Effector memory CD8-positive, alpha-beta T cell (primary cell): ENCODE results near the gene MT1B.
"Not testable (repeated sequence)": the region's sequence is repeated elsewhere in the genome, so short reads cannot be mapped to it uniquely, and the experiment has no call there.

Source experiments
- ATAC-seq: fragments of 150-1000 bp; cut with Tn5 transposase; replicated peaks from 2 replicates; pipeline ENCODE4 v1.10.0; 2021; ENCODE audit warnings: mild to moderate bottlenecking, moderate library complexity
- DNase-seq, 3 experiments: peaks; one replicate each; pipeline ENCODE4 v3.0.0; 2021
- H3K27ac Mint-ChIP-seq, 2 donors: one replicate each; pipeline ENCODE4 v1.8.0; 2022; ENCODE audit warnings: mild to moderate bottlenecking in 2 of 2, mixed read lengths in 2 of 2, moderate library complexity in 2 of 2
- H3K27me3 Mint-ChIP-seq, 2 donors: one replicate each; pipeline ENCODE4 v1.8.0; 2022; ENCODE audit warnings: mixed read lengths in 2 of 2
- H3K36me3 Mint-ChIP-seq: one replicate; pipeline ENCODE4 v1.8.0; 2022; ENCODE audit warnings: mild to moderate bottlenecking, moderate library complexity, mixed read lengths; ENCODE audit not compliant: insufficient read depth
- H3K4me1 Mint-ChIP-seq, 2 donors: one replicate each; pipeline ENCODE4 v1.8.0; 2022; ENCODE audit warnings: low read depth in 2 of 2, mixed read lengths in 2 of 2
- H3K4me3 Mint-ChIP-seq, 2 donors: one replicate each; pipeline ENCODE4 v1.8.0; 2022; ENCODE audit warnings: mild to moderate bottlenecking in 2 of 2, mixed read lengths in 2 of 2, moderate library complexity in 2 of 2
- H3K9me3 Mint-ChIP-seq, 2 donors: one replicate each; pipeline ENCODE4 v1.8.0; 2022; ENCODE audit warnings: mixed read lengths in 2 of 2

Gene MT1B

GRCh38 chr16:56669840-56670619 lies 18.3 kb downstream of the MT1B start:
- H3K27me3 Mint-ChIP-seq: peaks cover 46 to 95% of the 10 kb centered on the region in 2 donors
- peaks cover 10 to 13% of the 10 kb centered on the region in 2 donors for H3K4me1 Mint-ChIP-seq
- H3K36me3 Mint-ChIP-seq: no peaks in the 10 kb centered on the region
- no peaks in the 10 kb centered on the region for H3K9me3 Mint-ChIP-seq
- no peak overlapping the region for H3K27ac Mint-ChIP-seq
- ATAC-seq (no peak), DNase-seq (no peak)
- peak overlapping the region; percentile 21 to 45 for H3K4me3 Mint-ChIP-seq

DNA sequence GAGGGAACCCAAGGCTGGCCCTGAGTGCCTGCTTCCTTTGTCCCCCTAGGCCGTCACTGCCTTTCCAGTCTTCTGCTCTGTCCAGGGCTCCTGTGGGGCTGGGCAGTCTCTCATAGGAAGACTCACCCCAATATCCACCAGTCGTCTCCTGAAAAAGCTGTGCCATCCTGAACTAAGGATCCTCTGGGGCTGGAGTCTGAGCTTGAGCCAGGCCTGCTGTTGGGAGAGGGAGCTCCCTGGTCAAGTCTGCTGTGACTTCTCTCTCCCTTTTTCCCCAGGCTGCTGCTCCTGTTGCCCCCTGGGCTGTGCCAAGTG lies 18.9 kb downstream of the MT1B start:
- DNase-seq (no peak), ATAC-seq (no peak)
- Mint-ChIP-seq H3K27ac (no peak overlapping the region), H3K4me3 (no peak overlapping the region), H3K36me3 (no peaks in the 10 kb centered on the region), H3K4me1 (peaks cover 14 to 18% of the 10 kb centered on the region in 2 donors), H3K9me3 (no peaks in the 10 kb centered on the region), H3K27me3 (peaks cover 52 to 95% of the 10 kb centered on the region in 2 donors)

DNA sequence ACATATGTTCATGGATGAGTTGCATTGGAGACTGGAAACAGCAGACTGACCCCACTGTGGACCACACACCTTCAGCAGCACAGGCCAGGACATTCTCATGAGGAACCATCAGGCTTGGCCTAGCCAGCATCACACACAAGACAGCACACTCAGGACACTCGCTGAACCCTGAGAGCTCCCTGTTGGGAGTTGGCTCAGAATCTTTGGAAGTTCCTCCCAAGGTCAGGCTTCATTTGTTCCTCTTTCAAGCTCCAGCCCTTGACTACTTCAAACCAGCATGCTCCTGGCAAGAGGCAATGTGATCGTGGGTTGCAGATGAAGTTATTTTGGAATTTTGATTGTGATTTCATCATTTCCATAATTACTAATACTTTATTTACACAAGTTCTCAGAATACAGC lies 20.0 kb downstream of the MT1B start:
- not testable (repeated sequence) for H3K36me3 Mint-ChIP-seq, H3K9me3 Mint-ChIP-seq
- H3K4me1 Mint-ChIP-seq: peaks cover 19 to 22% of the 10 kb centered on the region in 2 donors

GRCh38 chr16:56672171-56672570 lies 20.5 kb downstream of the MT1B start:
- not testable (repeated sequence) for H3K9me3 Mint-ChIP-seq, ATAC-seq, H3K27ac Mint-ChIP-seq, DNase-seq, H3K4me3 Mint-ChIP-seq, H3K36me3 Mint-ChIP-seq
- Mint-ChIP-seq H3K4me1 (peaks cover 19 to 22% of the 10 kb centered on the region in 2 donors), H3K27me3 (peaks cover 50 to 96% of the 10 kb centered on the region in 2 donors)

More for the DNA sequence above, 20.0 kb downstream of the MT1B start:
- H3K27ac Mint-ChIP-seq, H3K4me3 Mint-ChIP-seq, ATAC-seq, DNase-seq: not testable (repeated sequence)
- peaks cover 50 to 98% of the 10 kb centered on the region in 2 donors for H3K27me3 Mint-ChIP-seq

DNA sequence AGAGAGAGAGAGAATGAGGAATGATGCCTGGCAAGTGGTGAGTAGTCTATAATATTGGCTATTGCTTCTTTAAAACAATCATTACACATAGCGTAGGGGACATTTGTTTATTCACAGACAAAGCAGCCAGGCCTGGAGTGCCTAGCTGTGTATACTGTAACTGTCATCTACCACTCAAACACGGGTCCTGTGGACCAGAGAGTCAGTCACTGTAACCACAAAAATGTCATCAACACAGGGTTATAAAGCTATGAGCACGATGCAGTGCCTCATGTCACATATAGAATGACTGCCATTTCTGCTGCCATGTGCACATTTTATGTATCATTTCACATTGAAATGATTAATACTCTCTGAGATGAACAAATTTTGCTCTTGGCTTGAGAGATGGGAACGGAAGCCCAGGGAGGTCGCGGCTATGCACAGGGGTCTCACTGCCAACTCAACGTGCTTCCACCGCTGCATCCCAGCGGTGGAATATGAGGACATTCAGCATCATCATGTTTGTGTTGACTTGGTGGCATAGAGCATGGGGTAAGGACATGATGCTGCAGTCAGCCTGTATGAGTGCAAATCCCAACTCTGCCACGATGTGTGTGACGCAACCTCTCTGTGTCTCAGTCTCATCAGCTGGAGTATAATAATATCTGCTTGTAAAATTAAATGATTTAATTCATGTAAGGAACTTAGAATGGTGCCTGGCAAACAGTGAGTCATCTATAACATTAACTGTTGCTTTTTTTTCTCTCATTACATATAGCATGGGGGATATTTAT lies 21.3 kb downstream of the MT1B start:
- H3K27me3 Mint-ChIP-seq: peaks cover 42 to 88% of the 10 kb centered on the region in 2 donors
- H3K9me3 Mint-ChIP-seq: no peaks in the 10 kb centered on the region
- H3K36me3 Mint-ChIP-seq: no peaks in the 10 kb centered on the region
- H3K27ac Mint-ChIP-seq: no peak overlapping the region
- DNase-seq (no peak), ATAC-seq (no peak)
- peaks cover 19 to 22% of the 10 kb centered on the region in 2 donors for H3K4me1 Mint-ChIP-seq
- H3K4me3 Mint-ChIP-seq: no peak overlapping the region

DNA sequence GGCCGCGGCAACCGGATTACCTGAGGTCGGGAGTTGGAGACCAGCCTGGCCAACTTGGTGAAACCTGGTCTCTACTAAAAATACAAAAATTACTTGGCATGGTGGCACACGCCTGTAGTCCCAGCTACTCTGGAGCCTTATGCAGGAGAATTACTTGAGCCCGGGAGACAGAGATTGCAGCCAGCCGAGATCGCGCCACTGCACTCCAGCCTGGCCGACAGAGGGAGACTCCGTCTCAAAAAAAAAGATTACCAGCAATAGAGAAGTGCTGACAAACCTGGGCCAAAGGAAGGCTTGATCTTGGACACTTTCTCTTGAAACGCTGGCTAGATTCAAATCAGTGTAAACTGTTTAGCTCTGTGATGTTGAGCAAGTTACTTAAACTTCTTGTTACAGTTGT lies 22.2 kb downstream of the MT1B start:
- Mint-ChIP-seq H3K27ac (no peak overlapping the region), H3K4me3 (no peak overlapping the region), H3K36me3 (no peaks in the 10 kb centered on the region), H3K9me3 (no peaks in the 10 kb centered on the region), H3K27me3 (peaks cover 32 to 78% of the 10 kb centered on the region in 2 donors), H3K4me1 (peaks cover 12 to 15% of the 10 kb centered on the region in 2 donors)
- no peak for ATAC-seq
- no peak for DNase-seq

DNA sequence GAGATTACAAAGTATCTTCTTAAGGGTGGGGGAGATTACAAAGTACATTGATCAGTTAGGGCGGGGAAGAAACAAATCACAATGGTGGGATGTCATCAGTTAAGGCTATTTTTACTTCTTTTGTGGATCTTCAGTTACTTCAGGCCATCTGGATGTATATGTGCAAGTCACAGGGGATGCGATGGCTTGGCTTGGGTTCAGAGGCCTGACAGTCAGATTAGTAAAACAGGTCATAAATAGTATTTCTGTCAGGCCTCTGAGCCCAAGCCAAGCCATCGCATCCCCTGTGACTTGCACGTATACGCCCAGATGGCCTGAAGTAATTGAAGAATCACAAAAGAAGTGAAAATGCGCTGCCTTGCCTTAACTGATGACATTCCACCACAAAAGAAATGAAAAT lies 22.9 kb downstream of the MT1B start:
- ATAC-seq, H3K27ac Mint-ChIP-seq, DNase-seq, H3K4me3 Mint-ChIP-seq, H3K9me3 Mint-ChIP-seq, H3K36me3 Mint-ChIP-seq: not testable (repeated sequence)
- peaks cover 12 to 13% of the 10 kb centered on the region in 2 donors for H3K4me1 Mint-ChIP-seq
- H3K27me3 Mint-ChIP-seq: peaks cover 26 to 72% of the 10 kb centered on the region in 2 donors

DNA sequence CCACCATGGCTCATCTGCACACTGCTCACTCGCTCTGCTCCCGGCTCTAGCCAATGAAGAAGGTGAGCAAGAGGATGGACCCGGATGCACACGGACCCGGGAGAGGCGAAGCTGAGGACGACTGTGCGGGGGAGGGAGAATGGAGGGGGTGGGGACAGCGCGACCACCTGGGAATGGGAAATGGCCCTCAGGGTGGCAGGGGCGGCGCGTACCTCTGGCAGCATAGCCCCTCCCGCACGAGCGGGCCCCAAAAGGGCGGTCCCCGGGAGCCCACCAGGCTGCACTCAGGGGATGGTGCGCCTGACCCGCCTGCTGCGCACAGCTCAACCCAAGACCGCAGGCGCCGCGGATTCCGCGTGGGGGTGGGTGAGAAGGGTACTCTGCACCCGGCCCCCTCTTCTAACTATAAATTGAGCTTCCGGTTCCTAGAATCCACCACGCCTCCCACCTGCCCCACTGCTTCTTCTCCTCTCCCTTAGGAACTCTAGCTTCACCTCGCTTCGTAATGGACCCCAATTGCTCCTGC lies 24.1 kb downstream of the MT1B start:
- Mint-ChIP-seq H3K27ac (peak overlapping the region in 1 of 2 donors; percentile 29), H3K36me3 (no peaks in the 10 kb centered on the region), H3K4me1 (peaks cover 9 to 10% of the 10 kb centered on the region in 2 donors), H3K4me3 (peak overlapping the region; percentile 71 to 75), H3K27me3 (peaks cover 18 to 60% of the 10 kb centered on the region in 2 donors), H3K9me3 (no peaks in the 10 kb centered on the region)
- DNase-seq (peak; percentile 34 to 47 (median 46)), ATAC-seq (peak; percentile 93)

DNA sequence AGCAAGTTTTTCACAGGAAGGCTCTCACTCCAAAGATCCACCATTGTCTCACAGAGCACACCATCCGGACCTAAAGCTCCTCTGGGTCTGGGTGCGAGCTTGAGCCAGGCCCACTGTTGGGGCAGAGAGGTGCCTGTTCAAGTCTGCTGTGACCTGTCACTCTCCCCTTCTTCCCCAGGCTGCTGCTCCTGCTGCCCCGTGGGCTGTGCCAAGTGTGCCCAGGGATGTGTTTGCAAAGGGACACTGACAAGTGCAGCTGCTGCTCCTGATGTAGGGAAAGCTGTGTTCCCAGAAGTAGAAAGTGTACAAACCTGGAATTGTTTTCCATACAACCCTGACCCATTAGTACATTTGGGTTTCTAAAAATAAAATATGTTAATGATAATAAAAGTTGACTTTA lies 25.8 kb downstream of the MT1B start:
- H3K27me3 Mint-ChIP-seq: peaks cover 10 to 45% of the 10 kb centered on the region in 2 donors
- H3K4me3 Mint-ChIP-seq: no peak overlapping the region
- H3K36me3 Mint-ChIP-seq: peaks cover 6% of the 10 kb centered on the region
- ATAC-seq (no peak), DNase-seq (no peak)
- H3K27ac Mint-ChIP-seq: no peak overlapping the region
- peaks cover 16 to 17% of the 10 kb centered on the region in 2 donors for H3K4me1 Mint-ChIP-seq
- no peaks in the 10 kb centered on the region for H3K9me3 Mint-ChIP-seq

GRCh38 chr16:56679078-56679730 lies 27.5 kb downstream of the MT1B start:
- peaks cover 13% of the 10 kb centered on the region for H3K36me3 Mint-ChIP-seq
- no peak overlapping the region for H3K4me3 Mint-ChIP-seq

GRCh38 chr16:56679818-56680217 lies 28.1 kb downstream of the MT1B start:
- no peak for ATAC-seq

More at GRCh38 chr16:56679078-56679730, 27.5 kb downstream of the MT1B start:
- Mint-ChIP-seq H3K9me3 (no peaks in the 10 kb centered on the region), H3K4me1 (peaks cover 27% of the 10 kb centered on the region in 2 donors), H3K27me3 (peaks cover 10 to 28% of the 10 kb centered on the region in 2 donors), H3K27ac (no peak overlapping the region)
- DNase-seq: no peak
- no peak for ATAC-seq

GRCh38 chr16:56681939-56682702 lies 30.4 kb downstream of the MT1B start, which contains the start of gene MT1X:
Gene MT1X, plus strand, starts transcription at chr16:56682470. Its CDS starts 71 bp downstream, at chr16:56682541.
- peak; percentile 86 to 89 (median 89) for DNase-seq
- H3K4me3 Mint-ChIP-seq: peak within 1 kb of the TSS; percentile 84 to 96
- no peaks in the 10 kb centered on the region for H3K27me3 Mint-ChIP-seq
- peaks cover 19 to 21% of the 10 kb centered on the region in 2 donors for H3K4me1 Mint-ChIP-seq
- H3K9me3 Mint-ChIP-seq: no peaks in the 10 kb centered on the region
- peak within 1 kb of the TSS; percentile 90 to 96 for H3K27ac Mint-ChIP-seq
- ATAC-seq: peak; percentile 98
- peaks cover 13% of the 10 kb centered on the region for H3K36me3 Mint-ChIP-seq

More at GRCh38 chr16:56679818-56680217, 28.1 kb downstream of the MT1B start:
- DNase-seq: no peak
- peaks cover 28 to 31% of the 10 kb centered on the region in 2 donors for H3K4me1 Mint-ChIP-seq
- H3K27ac Mint-ChIP-seq: no peak overlapping the region
- no peaks in the 10 kb centered on the region for H3K9me3 Mint-ChIP-seq
- peaks cover 13% of the 10 kb centered on the region for H3K36me3 Mint-ChIP-seq
- peaks cover 9 to 22% of the 10 kb centered on the region in 2 donors for H3K27me3 Mint-ChIP-seq
- H3K4me3 Mint-ChIP-seq: no peak overlapping the region
